ENCODE measurements around the gene PDYN.

The PDYN gene

DNA sequence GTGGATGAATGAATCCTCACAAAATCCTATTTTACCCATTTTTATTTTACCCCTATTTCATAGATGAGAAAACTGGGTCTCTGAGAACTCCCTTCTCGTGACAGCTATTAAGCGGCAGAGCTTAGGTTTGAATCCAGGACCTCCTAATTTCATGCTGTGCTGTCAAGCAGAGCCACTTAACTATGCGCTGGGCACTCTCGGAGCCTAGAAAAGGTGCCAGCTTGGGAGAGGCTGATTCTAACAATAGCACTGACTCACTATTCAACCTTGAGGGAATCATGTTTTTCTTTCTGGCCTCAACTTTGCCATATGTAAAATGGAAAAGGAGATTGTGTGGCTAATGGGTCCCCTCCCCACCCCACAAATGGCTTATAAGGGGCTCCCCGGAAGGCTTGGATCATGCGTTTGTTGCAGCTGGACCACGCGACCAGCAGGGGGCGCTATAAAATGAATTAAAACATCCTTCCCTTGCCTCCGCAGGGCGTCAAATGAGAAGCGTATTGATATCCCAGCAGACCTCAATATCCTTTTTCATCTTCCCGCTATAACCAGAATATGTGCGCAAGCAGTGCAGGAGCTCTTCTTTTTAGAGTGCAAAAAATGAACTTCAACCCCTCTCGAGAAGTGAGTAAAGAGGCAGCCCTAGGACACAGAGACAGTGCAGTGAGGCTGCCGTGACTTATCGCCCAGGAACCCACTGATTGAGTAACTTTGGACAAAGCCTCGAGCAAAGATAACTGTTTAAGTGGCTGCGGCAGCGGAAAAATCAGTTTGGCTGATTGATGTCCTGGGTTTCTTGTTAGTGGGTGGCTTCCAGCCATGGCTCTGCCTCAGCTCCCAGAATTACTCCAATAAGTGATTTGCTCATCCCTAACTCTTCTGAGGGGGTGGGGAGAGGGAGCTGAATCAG lies 12.8 kb upstream of the PDYN start:
- peak; percentile 51 for DNase-seq
- no peak overlapping the region for H3K4me3 Mint-ChIP-seq
- H3K27me3 Mint-ChIP-seq (ENCODE audit: low read depth, poor library complexity): peaks cover 18% of the 10 kb centered on the region

DNA sequence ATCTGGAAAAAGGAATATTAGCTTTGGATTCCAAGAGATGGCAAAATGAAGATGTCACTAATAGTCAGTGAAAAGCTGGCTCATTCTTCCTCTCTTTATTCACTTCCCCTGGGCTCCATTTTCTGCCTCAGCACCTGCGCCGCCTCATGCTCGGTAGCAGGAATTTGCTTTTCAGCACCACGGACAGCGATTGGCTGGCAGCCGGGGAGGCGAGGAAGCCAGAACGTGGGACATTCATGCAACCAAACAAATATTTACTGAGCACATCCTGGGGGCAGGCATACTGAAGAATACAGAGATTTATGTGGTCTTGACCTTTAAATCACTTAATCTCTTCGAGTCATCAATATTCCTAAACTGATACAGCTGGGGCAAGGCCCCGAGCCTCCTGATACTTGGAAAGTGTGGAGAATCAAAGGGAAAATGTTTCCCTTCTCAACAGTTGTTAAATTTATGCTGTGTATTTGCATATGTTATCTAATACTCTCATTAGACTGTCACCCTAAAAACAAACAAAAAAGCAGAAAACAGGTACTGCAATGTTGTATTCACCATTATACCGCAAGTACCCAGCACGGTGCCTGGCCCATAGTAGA lies 12.1 kb upstream of the PDYN start:
- H3K4me1 Mint-ChIP-seq: no peaks in the 10 kb centered on the region
- H3K27ac Mint-ChIP-seq: no peak overlapping the region
- peak; percentile 96 for DNase-seq
- TF ChIP-seq, protein P1, sequence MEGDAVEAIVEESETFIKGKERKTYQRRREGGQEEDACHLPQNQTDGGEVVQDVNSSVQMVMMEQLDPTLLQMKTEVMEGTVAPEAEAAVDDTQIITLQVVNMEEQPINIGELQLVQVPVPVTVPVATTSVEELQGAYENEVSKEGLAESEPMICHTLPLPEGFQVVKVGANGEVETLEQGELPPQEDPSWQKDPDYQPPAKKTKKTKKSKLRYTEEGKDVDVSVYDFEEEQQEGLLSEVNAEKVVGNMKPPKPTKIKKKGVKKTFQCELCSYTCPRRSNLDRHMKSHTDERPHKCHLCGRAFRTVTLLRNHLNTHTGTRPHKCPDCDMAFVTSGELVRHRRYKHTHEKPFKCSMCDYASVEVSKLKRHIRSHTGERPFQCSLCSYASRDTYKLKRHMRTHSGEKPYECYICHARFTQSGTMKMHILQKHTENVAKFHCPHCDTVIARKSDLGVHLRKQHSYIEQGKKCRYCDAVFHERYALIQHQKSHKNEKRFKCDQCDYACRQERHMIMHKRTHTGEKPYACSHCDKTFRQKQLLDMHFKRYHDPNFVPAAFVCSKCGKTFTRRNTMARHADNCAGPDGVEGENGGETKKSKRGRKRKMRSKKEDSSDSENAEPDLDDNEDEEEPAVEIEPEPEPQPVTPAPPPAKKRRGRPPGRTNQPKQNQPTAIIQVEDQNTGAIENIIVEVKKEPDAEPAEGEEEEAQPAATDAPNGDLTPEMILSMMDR (IDR thresholded peaks at IDR 0.05): no peak
- no peak overlapping the region for H3K4me3 Mint-ChIP-seq
- peaks cover 18% of the 10 kb centered on the region for H3K27me3 Mint-ChIP-seq (ENCODE audit: low read depth, poor library complexity)
- H3K36me3 Mint-ChIP-seq (ENCODE audit: low read depth): no peaks in the 10 kb centered on the region
- H3K9me3 Mint-ChIP-seq: no peaks in the 10 kb centered on the region

More for the DNA sequence above, 12.8 kb upstream of the PDYN start:
- no peak overlapping the region for H3K27ac Mint-ChIP-seq
- H3K4me1 Mint-ChIP-seq: no peaks in the 10 kb centered on the region
- H3K36me3 Mint-ChIP-seq (ENCODE audit: low read depth): no peaks in the 10 kb centered on the region
- TF ChIP-seq, protein P1 (IDR thresholded peaks at IDR 0.05): peak; percentile 82
- no peaks in the 10 kb centered on the region for H3K9me3 Mint-ChIP-seq

- H3K27ac Mint-ChIP-seq: no peak overlapping the region
- TF ChIP-seq, protein P1 (IDR thresholded peaks at IDR 0.05): no peak
- H3K36me3 Mint-ChIP-seq (ENCODE audit: low read depth): no peaks in the 10 kb centered on the region
- H3K27me3 Mint-ChIP-seq (ENCODE audit: low read depth, poor library complexity): peaks cover 18% of the 10 kb centered on the region
- H3K9me3 Mint-ChIP-seq: no peaks in the 10 kb centered on the region
- no peak overlapping the region for H3K4me3 Mint-ChIP-seq
- no peak for DNase-seq
- no peaks in the 10 kb centered on the region for H3K4me1 Mint-ChIP-seq
Observed at GRCh38 chr20:2005359-2005758, 11.5 kb upstream of the PDYN start.

DNA sequence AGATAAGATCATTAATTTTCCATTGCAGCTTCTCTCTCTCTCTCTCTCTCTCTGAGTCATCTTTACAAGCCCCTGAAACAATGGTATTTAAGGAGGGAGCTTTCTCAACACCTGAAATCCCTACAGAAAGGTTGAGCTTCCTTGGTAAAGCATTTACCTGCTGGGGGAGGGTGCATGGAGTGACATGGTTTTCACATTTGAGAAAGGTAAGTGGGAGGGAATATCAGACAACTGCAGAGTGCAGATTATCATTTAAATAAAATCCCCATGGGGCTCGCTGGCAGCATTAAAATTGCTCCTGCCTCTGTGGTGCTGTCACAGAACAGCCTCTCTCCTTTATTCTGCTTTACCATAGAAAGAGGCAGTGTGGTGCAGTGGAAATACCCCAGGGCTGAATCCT lies 10.3 kb upstream of the PDYN start:
- Mint-ChIP-seq H3K27me3 (ENCODE audit: low read depth, poor library complexity) (peaks cover 18% of the 10 kb centered on the region), H3K9me3 (no peaks in the 10 kb centered on the region), H3K4me1 (no peaks in the 10 kb centered on the region), H3K27ac (no peak overlapping the region), H3K36me3 (ENCODE audit: low read depth) (no peaks in the 10 kb centered on the region), H3K4me3 (no peak overlapping the region)
- DNase-seq: no peak
- TF ChIP-seq, protein P1 (IDR thresholded peaks at IDR 0.05): no peak

DNA sequence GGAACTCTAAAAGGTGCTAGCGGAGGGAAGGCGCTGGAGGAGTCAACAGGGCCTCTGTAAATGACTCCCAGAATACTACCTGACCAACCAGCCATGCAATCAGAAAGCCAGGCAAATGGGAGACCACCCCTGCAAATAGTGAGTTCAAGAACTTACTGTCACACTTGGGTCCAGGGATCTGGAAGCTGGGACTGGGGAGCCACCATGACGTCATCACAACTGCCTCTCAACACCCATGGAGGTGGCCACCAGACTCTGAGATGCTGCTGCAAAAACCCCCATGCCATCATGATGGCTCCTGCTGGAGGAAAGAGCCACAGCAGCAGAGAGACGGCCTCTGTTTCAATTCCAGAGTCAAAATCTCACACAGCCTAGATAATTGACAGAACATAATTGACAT lies 8.5 kb upstream of the PDYN start:
- no peak overlapping the region for H3K27ac Mint-ChIP-seq
- no peak overlapping the region for H3K4me3 Mint-ChIP-seq
- H3K27me3 Mint-ChIP-seq (ENCODE audit: low read depth, poor library complexity): peaks cover 17% of the 10 kb centered on the region
- H3K36me3 Mint-ChIP-seq (ENCODE audit: low read depth): no peaks in the 10 kb centered on the region
- no peaks in the 10 kb centered on the region for H3K9me3 Mint-ChIP-seq
- peaks cover 5% of the 10 kb centered on the region for H3K4me1 Mint-ChIP-seq
- TF ChIP-seq, protein P1 (IDR thresholded peaks at IDR 0.05): no peak
- no peak for DNase-seq
